HG03520 (cell line): ENCODE results near the gene TEDDM1.
"Not testable (repeated sequence)": the region's sequence is repeated elsewhere in the genome, so short reads cannot be mapped to it uniquely, and the experiment has no call there.

Source experiments
- ATAC-seq: cut with Tn5 transposase; IDR thresholded peaks from one replicate; pipeline ENCODE4 v1.9.1; 2021; ENCODE audit warnings: mild to moderate bottlenecking, moderate library complexity; ENCODE audit not compliant: unreplicated experiment

The TEDDM1 gene

GRCh38 chr1:182381962-182382819 lies 18.3 kb downstream of the TEDDM1 start:
- no peak for ATAC-seq

- ATAC-seq: no peak
Observed at GRCh38 chr1:182380199-182380598, 20.3 kb downstream of the TEDDM1 start.

- not testable (repeated sequence) for ATAC-seq
Observed at GRCh38 chr1:182379781-182380180, 20.7 kb downstream of the TEDDM1 start.

- no peak for ATAC-seq
Observed at GRCh38 chr1:182376936-182377574, 23.4 kb downstream of the TEDDM1 start.

- ATAC-seq: no peak
Observed at GRCh38 chr1:182374101-182374834, 26.2 kb downstream of the TEDDM1 start.

- no peak for ATAC-seq
Observed at GRCh38 chr1:182370532-182370931, 29.9 kb downstream of the TEDDM1 start.

GRCh38 chr1:182368903-182369302 lies 31.6 kb downstream of the TEDDM1 start:
- no peak for ATAC-seq

- ATAC-seq: no peak
Observed at GRCh38 chr1:182368358-182368757, 32.1 kb downstream of the TEDDM1 start.

- no peak for ATAC-seq
Observed at GRCh38 chr1:182367926-182368325, 32.5 kb downstream of the TEDDM1 start.

GRCh38 chr1:182366596-182366995 lies 33.9 kb downstream of the TEDDM1 start:
- no peak for ATAC-seq

- no peak for ATAC-seq
Observed at GRCh38 chr1:182359645-182360044, 40.8 kb downstream of the TEDDM1 start.

- no peak for ATAC-seq
Observed at GRCh38 chr1:182357913-182358312, 42.6 kb downstream of the TEDDM1 start.

GRCh38 chr1:182357171-182357570 lies 43.3 kb downstream of the TEDDM1 start:
- no peak for ATAC-seq

- ATAC-seq: no peak
Observed at GRCh38 chr1:182355723-182356098, 44.8 kb downstream of the TEDDM1 start.

- no peak for ATAC-seq
Observed at GRCh38 chr1:182351790-182352364, 48.6 kb downstream of the TEDDM1 start.

- no peak for ATAC-seq
Observed at GRCh38 chr1:182350839-182351238, 49.6 kb downstream of the TEDDM1 start.

- ATAC-seq: no peak
Observed at GRCh38 chr1:182348961-182349747, 51.3 kb downstream of the TEDDM1 start.
